NCI-H524 (cell line): ENCODE data around the gene MYH7B.
A peak's percentile ranks its signal among the peaks of the same experiment; 100 is the strongest.

Experiments used
- DNase-seq, 2 experiments: peaks; one replicate each; lab custom pipeline; 2025; lab: John Stamatoyannopoulos, UW

MYH7B gene

GRCh38 chr20:34955231-34956040 is at the start of gene MYH7B, which contains the start of gene GSS:
MYH7B (plus strand) TSS chr20:34955868; CDS start chr20:34978006, 22,138 bp downstream.
GSS (minus strand) TSS chr20:34955806; CDS start chr20:34951852, 3,954 bp downstream.
- peak; percentile 97 to 98 for DNase-seq

GRCh38 chr20:34907616-34908469 is 47.8 kb upstream of the MYH7B start:
- peak; percentile 59 to 87 for DNase-seq

DNA sequence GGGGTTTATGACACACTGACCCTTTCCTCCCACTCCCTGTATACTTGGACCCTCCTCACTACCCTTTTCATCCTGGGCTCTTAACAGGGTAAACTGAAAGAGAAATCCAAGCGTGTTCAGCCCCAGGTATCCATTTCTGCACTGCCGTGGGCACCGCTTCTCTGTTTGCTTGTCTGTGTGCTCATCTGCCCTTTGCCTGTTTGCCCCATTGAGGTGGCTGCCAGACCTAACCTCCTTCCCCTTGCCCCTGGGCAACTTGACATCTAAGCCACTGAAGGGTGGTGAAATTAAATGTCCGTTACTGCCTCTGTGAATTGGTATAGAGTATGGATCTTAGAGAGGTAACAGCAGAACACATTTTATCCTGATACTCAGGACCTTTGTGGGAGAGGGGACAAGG is 40.5 kb upstream of the MYH7B start:
- DNase-seq: no peak

DNA sequence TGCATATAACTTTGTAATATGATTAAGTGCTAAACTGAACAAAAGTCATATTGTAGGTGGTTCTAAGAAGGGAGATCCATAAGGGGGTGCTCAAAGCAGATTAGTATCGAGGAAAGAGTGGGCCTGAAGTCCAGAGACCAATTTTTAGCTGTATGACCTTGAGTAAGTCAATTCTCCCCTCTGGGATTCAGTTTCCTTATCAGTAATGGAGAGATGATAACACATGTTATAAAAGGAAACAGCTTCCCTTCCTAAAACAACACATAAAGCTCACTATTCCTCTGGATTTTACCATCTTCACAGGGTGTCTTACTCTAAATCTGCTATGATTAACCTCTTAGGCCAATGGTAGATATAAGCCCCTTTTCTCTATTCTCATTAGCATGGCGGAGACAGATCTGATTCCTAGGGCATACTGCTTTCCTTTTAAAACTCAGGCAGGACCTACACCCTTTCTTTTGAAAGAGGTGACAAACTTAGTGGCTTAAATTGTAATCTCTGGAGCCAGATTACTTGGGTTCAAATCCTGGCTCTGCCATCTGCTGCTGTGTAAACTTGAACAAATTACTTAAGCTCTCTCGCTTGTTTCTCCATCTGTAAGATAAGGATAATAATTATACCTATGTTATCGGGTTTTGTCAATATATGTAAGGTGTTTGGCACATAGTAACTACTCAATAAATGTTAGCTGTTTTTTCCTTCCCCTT is 39.8 kb upstream of the MYH7B start:
- peak in 1 of 2 experiments; percentile 19 for DNase-seq

DNA sequence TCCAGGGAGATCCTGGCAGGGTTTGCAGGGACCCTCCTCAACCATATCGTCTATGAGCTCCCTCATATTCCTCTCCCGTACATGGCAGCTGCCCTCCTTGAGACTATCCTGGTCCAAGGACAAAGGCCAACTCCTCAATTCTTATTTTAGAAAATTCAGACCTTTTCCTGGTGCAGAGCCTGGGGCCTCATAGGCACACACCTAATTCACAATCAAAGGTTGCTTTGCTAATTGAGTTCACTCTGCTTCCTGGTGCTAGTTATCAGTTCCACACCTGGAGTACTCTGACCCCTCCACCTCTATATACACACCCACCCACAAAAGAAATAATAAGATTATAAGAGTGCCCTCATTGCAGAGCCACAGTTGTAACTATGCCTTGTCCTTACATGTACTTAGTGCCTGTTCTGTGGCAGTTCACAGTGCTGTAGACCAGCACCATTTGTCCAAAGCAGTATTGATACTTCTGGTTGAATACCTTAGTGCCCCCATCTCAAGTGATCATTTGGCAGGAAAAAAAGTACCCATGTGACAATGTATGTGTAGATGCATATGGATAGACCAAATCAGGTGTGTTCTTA is 38.8 kb upstream of the MYH7B start:
- no peak for DNase-seq

DNA sequence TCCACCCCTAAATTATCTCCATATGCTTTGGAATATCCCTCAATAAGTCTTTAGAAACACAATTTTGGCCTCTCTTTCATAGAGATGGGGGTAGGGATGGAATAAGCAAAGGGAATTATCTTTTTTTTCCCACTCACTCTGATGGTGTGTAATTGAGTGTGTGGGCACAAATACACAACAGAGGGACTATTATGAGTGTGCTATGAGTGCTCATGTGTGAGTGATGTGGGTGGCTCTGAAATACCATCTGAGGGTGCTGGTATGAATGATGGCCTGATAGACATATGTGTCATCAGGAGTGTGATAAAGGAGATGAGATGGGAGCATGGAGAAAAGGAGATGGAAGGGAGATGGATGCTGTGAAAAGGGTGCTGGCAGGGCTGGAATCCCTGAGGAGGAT is 35.6 kb upstream of the MYH7B start:
- DNase-seq: no peak

DNA sequence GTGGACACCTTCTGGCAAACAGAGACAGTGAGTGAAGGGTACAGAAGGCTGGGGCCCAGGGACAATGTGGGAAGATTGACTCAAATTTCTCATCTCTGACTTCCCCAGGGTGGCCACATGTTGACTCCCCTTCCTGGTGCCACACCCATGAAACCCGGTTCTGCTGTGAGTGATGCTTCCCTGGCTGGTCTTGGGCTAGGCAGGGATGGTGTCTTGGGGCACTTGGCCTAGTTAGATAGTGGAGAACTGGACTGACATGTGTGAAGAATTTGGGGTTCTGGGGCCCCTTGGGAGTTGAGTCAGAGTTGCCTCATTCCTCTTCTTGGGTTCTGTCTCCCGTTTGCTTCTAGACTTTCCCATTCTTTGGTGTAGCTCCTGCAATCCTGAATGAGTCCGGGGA is 34.2 kb upstream of the MYH7B start:
- DNase-seq: no peak

GRCh38 chr20:34922654-34923381 is 32.9 kb upstream of the MYH7B start:
- DNase-seq: no peak

GRCh38 chr20:34923414-34923813 is 32.3 kb upstream of the MYH7B start:
- DNase-seq: no peak

DNA sequence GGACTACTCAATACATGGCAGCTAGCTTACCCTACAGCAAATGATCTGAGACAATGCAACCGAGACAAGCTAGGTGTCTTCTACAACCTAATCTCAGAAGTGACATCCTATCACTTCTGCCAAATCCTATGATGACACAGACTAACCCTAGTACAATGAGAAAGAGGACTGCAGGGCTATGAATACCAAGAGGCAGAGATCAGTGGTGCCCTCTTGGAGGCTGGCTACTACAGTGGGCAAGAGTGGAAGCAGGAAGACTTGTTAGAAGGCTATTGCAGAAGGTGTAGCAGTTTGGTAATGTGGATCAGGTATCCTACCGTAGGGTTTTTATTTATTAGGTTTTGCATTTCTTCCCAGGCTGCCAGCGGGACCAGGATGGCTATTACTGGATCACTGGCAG is 30.3 kb upstream of the MYH7B start:
- no peak for DNase-seq

DNA sequence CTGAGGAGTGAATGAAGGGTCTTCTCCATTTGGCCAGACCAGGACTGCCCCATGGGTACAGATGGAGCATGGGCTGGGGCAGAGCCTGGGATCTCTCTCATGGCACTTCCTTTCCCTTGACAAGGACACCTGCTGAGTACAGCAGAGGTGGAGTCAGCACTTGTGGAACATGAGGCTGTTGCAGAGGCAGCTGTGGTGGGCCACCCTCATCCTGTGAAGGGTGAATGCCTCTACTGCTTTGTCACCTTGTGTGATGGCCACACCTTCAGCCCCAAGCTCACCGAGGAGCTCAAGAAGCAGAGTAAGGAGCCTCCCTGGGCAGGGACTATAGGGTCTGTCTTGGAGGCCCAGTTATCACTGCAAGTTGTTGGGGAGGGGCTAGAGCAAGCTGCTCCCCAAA is 29.7 kb upstream of the MYH7B start:
- no peak for DNase-seq

GRCh38 chr20:34926581-34926980 is 29.1 kb upstream of the MYH7B start:
- DNase-seq: no peak

DNA sequence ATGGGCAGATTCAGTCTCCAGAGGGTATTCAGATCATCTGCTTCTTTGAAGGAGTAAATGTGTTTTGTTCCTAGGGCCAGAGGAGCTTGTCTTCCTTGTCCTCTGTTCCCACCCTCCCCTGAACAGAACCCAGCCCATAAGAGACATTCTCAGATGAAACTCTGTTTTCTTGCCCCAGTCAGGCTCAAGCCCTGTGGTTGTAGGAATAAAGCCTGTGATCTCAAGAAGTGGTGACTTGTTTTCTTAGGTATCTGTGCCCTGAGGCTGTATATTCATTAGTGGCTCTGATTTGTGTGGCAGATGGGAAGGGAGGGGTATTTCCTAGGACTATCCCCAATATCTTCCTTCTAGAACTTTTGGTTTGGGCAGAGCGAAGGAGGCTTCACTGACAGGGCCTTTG is 27.9 kb upstream of the MYH7B start:
- no peak for DNase-seq

DNA sequence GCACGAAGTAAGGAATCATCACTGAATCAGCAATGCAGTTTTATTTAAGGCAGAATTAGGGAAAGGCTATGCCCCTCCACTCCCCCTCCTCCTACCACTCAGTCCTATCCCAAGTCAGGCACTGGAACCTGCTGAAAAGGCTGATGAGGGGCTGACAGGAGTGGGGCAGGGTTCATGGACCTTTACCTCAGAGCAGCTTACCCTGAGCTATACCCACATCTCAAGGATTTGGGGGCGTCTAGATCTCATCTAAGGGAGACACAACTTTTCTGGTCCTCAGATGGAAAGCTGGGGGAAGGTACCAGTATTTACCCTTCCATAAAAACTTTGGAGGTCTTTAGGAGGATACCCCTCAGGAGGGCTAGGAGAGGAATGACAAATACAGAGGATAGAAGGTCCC is 27.3 kb upstream of the MYH7B start:
- no peak for DNase-seq

- no peak for DNase-seq
These were observed 23.9 kb upstream of the MYH7B start for GRCh38 chr20:34931771-34932170.

GRCh38 chr20:34938466-34939163 is 17.1 kb upstream of the MYH7B start:
- DNase-seq: peak in 1 of 2 experiments; percentile 46

DNA sequence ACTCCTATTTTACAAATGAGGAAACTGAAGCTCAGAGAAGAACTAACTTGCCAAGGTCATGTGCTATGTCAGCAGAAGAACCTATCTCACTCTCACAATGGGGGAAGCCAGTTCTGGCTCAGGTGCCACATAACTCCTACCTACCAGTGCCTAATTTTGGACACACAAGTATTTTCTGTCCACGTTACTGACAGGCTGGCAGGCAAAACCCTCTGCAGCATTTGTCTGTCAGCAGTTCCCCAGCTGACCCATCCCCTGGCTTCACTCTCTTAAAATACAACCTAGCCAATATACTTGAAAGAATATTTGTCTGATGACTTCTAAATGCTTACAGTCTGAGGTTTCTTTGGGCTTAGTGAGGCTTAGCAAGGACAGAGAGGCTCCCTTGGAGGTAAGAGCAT is 15.6 kb upstream of the MYH7B start:
- no peak for DNase-seq

- DNase-seq: no peak
These were observed 14.4 kb upstream of the MYH7B start for GRCh38 chr20:34941226-34941625.

- DNase-seq: no peak
These were observed 13.4 kb upstream of the MYH7B start for GRCh38 chr20:34942301-34942700.

DNA sequence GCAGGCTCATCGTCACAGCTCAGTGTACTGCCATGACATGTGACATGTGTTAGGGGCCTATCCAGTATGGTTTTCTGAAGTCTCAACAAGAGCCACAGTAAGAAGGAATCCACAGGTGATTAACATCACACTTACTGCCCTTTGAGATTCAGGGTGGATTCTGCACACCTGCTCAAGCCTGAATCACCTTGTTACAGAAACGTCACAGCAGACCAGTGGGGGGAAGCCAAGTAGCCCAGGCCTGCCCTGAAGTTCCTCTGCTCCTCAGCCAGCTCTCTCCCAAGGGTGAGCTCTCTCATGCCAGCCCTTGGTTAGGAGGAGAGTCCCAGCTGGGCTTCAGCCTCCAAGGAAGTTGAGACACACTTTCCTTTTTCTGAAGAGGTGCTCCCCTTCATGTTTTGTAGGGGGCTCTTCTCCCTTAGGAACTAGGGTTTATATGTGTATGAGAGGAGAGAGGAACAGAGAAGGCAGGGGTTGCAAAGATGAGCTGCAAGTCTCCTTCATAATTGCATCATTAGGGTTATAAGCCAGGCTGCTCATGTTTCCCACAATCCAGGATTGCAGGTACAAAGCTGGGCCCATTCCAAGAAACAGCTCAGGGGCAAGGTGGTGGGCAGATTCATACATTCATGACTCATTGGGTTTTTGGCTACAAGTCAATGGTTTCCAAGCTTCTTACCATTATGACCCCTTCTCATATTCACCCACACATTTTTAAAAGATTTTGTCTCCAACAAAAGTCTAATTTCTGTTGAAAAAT is 11.7 kb upstream of the MYH7B start:
- no peak for DNase-seq
